Psoas muscle (tissue), 8 donors: Measurements from ENCODE around the gene SLC39A10. TPM values are rescaled to one million over a fixed set of nuclear protein-coding genes. Genes with fewer than 3 reads are reported as not detected.

Experiments used
- ATAC-seq, 4 donors: fragments of 200-7000 bp; cut with Tn5 transposase; one replicate each; pipeline ENCODE4 v1.9.1; 2020; ENCODE audit warnings: moderate library complexity in 3 of 4, mild to moderate bottlenecking in 2 of 4
- DNase-seq, 2 donors: peaks; one replicate each; pipeline ENCODE4 v3.0.0-alpha.2; 2020
- H3K27ac ChIP-seq: fragments of 200-600 bp; one replicate; pipeline ENCODE4 v1.8.0; 2022
- H3K27me3 ChIP-seq, 3 donors: fragments of 200-600 bp in 1 of 3; one replicate each; pipeline versions ENCODE4 v1.6.1 to v1.8.0; 2013 to 2022; ENCODE audit warnings: low read length in 2 of 3, mild to moderate bottlenecking in 2 of 3, moderate library complexity in 1 of 3; ENCODE audit not compliant: insufficient read depth in 3 of 3
- H3K36me3 ChIP-seq, 2 donors: fragments of 200-600 bp in 1 of 2; one replicate each; pipeline versions ENCODE4 v1.6.1 to v1.8.0; 2013 to 2022; ENCODE audit warnings: low read depth in 1 of 2, mild to moderate bottlenecking in 1 of 2, moderate library complexity in 1 of 2; ENCODE audit not compliant: insufficient read depth in 1 of 2
- H3K4me1 ChIP-seq: fragments of 200-600 bp; one replicate; pipeline ENCODE4 v1.8.0; 2022
- H3K4me3 ChIP-seq: fragments of 200-600 bp; one replicate; pipeline ENCODE4 v1.8.0; 2022; ENCODE audit warnings: mild to moderate bottlenecking
- H3K9me3 ChIP-seq: fragments of 200-600 bp; one replicate; pipeline ENCODE4 v1.8.0; 2022
- CTCF ChIP-seq: fragments of 200-600 bp; IDR thresholded peaks from one replicate; pipeline ENCODE4 v1.8.0; 2022; ENCODE audit warnings: antibody characterized with exemption
- WGBS, 3 donors: extraction: QIAGEN DNeasy Blood & Tissue Kit; methylation state at CpG; one replicate each; pipeline versions ENCODE4 v1.1.6 to v1.1.7; 2013; 5-methylcytosine and 5-hydroxymethylcytosine counted together
- intact Hi-C, 2 donors: fragments of 100-400 bp; cut with DNase I; formaldehyde crosslinking; loops; one replicate each; pipeline versions ENCODE4 v1.11.0 to v1.14.2; 2022
- polyA plus RNA-seq, 3 donors: library from polyadenylated mRNA; stranded (reverse); fragments of 200-250 nt; gene quantifications; one replicate each; pipeline ENCODE4 v1.2.3, GENCODE V29; 2013
- total RNA-seq, 4 donors: library from RNA; stranded (reverse); fragmentation: NEBNext Ultra II Directional in 2 of 4; extraction: Animal tissue kit (Norgen Biotek cat#: 25700) in 2 of 4; gene quantifications; one replicate each; pipeline versions ENCODE4 v1.2.1 to v1.2.4, GENCODE V29; 2021 to 2023
- donor health status: healthy with polysubstance abuse.
- donor health status: DM: no; HTN: no; CAD: no; lungs with moderate emphysema.
- donor health status: Bipolar disorder and iron deficiency.
- donor health status: healthy.
- donor health status: DM: yes; HTN: yes; CAD: no.
- donor health status: DM: no; HTN: no; CAD: no.
- donor health status: DM: no; HTN: no; CAD: no.
- donor health status: DM: yes; HTN: yes; CAD: no.

The SLC39A10 gene
- total and polyA plus RNA-seq, 7 donors = 0.98 to 7.7 (median 3.8) TPM

GRCh38 chr2:195768431-195768830, 111.4 kb downstream of the SLC39A10 start:
- DNase-seq (no peak), ATAC-seq (no peak)
- Histone ChIP-seq H3K27me3 (no peaks in the 10 kb centered on the region), H3K36me3 (no peaks in the 10 kb centered on the region), H3K9me3 (peaks cover 6% of the 10 kb centered on the region), H3K27ac (no peak overlapping the region), H3K4me1 (no peaks in the 10 kb centered on the region), H3K4me3 (no peak overlapping the region)
- WGBS, 3 donors = 84 to 89% (median 87%) methylated on average over 2 of the region's 2 CpGs
- no peak for TF ChIP-seq CTCF
- intact Hi-C loops = no loop called here

DNA sequence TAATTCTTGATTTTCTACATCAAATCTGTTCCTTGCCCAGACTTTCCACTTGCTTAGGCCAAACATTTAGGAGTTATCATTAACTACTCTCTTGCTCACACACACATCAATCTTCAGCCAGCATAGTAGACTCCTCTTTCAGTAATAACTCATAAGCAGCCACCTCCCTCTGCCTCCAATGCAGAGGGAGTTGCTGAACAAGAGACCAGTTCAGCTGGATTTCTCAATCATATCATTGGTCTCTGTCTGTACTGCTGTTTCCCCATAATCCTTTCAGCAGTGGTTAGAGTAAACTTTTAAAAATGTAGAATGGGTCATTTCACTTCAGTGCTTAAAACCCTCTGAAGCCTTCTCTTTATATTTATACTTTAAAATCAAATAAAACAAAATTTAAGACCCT, 112.9 kb downstream of the SLC39A10 start:
- Histone ChIP-seq H3K36me3 (no peaks in the 10 kb centered on the region), H3K9me3 (peaks cover 3% of the 10 kb centered on the region), H3K4me1 (no peaks in the 10 kb centered on the region), H3K4me3 (no peak overlapping the region), H3K27me3 (no peaks in the 10 kb centered on the region), H3K27ac (no peak overlapping the region)
- intact Hi-C loops = no loop called here
- DNase-seq (no peak), ATAC-seq (no peak)
- TF ChIP-seq CTCF = no peak

DNA sequence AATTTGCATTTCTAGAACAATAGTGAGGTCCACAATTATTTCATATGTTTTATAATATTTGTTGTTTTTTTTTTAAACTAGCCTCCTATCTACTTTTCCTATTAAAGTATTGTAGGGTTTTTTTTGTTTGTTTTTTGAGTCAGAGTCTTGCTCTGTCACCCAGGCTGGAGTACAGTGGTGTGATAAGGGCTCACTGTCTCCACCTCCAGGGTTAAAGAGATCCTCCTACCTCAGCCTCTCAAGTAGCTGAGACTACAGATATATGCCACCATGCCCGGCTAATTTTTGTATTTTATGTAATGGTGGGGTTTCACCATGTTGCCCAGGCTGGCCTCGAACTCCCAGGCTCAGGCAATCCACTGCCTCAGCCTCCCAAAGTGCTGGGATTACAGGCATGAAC, 122.5 kb downstream of the SLC39A10 start:
- DNase-seq (no peak), ATAC-seq (no peak)
- intact Hi-C loops = no loop called here
- no peak overlapping the region for H3K4me3 ChIP-seq
- no peaks in the 10 kb centered on the region for H3K27me3 ChIP-seq
- H3K9me3 ChIP-seq = no peaks in the 10 kb centered on the region
- H3K4me1 ChIP-seq = no peaks in the 10 kb centered on the region
- WGBS, 3 donors = 65 to 72% (median 71%) methylated on average over 2 of the region's 2 CpGs
- H3K27ac ChIP-seq = no peak overlapping the region
- TF ChIP-seq CTCF = no peak
- no peaks in the 10 kb centered on the region for H3K36me3 ChIP-seq

DNA sequence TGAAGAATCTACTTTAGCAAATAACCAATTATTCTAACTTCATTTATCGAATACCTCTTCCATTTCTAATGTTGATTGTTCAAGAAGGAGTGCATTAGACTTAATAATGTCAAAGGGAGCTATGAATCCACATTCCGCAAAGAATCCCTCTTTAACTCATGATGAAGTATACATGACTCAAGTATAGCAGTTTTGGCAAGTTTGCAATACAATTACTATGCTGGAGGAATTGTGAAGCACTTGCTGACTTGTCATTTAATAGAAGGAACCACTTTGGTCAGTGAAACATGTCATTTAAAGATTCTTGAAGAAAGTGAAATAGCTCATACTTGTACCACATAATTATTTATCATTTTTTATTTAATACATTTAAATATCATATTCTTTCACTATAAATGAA, 125.1 kb downstream of the SLC39A10 start:
- intact Hi-C loops = no loop called here
- ATAC-seq (no peak), DNase-seq (no peak)
- Histone ChIP-seq H3K4me1 (no peaks in the 10 kb centered on the region), H3K36me3 (no peaks in the 10 kb centered on the region), H3K27ac (no peak overlapping the region), H3K4me3 (no peak overlapping the region), H3K27me3 (no peaks in the 10 kb centered on the region), H3K9me3 (no peaks in the 10 kb centered on the region)
- 96 to 100% (median 98%) methylated on average over 2 of the region's 2 CpGs for WGBS, 3 donors
- TF ChIP-seq CTCF = no peak
